ENCODE results near the gene ABAT. TPM values are rescaled to one million over a fixed set of nuclear protein-coding genes. Genes with fewer than 3 reads are reported as not detected.

ABAT gene
- total RNA-seq, 1 experiment from 2014 or later: 7.3 TPM

DNA sequence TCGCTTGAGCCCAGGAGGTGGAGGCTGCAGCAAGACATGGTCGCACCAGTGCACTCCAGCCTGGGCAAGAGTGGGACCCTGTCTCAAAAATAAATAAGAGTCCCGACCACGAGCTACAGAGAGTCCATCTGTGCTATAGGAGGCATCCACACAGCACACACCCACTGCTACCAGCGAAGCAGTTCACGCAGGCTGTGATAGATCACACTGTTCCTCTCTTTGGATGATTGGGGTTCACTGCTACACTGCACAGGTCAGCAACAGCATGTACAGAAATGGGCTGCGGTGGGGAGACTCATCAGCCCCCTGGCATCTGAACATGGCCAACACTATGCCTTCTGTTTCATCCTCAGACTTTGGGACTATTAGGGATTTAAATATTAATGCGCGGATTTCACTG lies 157.0 kb downstream of the ABAT start:
- H4K91ac ChIP-seq (ENCODE audit: insufficient read length, low read depth, low read length): no peak overlapping the region
- H3K18ac ChIP-seq (ENCODE audit: insufficient read length, low read depth, low read length): peak overlapping the region; percentile 44
- DNase-seq: no peak
- H4K5ac ChIP-seq (ENCODE audit: insufficient read length, low read depth, low read length): no peak overlapping the region
- H4K8ac ChIP-seq (replicated peaks; ENCODE audit: insufficient read length, low read depth, low read length): no peak overlapping the region
- no peaks in the 10 kb centered on the region for H4K20me1 ChIP-seq (ENCODE audit: control insufficient read depth, insufficient read depth, insufficient read length)
- H3T11ph ChIP-seq (ENCODE audit: low read length): no peak overlapping the region
- H3K4me3 Mint-ChIP-seq: peak overlapping the region; percentile 46 to 67; a peak in 4 of 5 replicates
- H3K36me3 Mint-ChIP-seq (ENCODE audit: insufficient read depth in 1 of 3, low read depth in 3 of 3): peaks cover 19 to 44% (median 32%) of the 10 kb centered on the region in 3 experiments
- no peak overlapping the region for H2BK120ac ChIP-seq (ENCODE audit: low read depth, low read length, poor library complexity, severe bottlenecking)
- H3K14ac ChIP-seq (ENCODE audit: insufficient read depth, low read length): peak overlapping the region; percentile 15; the same call in 1 of the 2 replicates
- H3K9ac ChIP-seq (ENCODE audit: extremely low read depth, insufficient read length, low read length): peak overlapping the region; percentile 18
- H3K4me1 ChIP-seq (ENCODE audit: insufficient read depth, low read length): peaks cover 17% of the 10 kb centered on the region
- no peak overlapping the region for H2BK15ac ChIP-seq (ENCODE audit: low read depth, low read length)
- TF ChIP-seq, protein P1, sequence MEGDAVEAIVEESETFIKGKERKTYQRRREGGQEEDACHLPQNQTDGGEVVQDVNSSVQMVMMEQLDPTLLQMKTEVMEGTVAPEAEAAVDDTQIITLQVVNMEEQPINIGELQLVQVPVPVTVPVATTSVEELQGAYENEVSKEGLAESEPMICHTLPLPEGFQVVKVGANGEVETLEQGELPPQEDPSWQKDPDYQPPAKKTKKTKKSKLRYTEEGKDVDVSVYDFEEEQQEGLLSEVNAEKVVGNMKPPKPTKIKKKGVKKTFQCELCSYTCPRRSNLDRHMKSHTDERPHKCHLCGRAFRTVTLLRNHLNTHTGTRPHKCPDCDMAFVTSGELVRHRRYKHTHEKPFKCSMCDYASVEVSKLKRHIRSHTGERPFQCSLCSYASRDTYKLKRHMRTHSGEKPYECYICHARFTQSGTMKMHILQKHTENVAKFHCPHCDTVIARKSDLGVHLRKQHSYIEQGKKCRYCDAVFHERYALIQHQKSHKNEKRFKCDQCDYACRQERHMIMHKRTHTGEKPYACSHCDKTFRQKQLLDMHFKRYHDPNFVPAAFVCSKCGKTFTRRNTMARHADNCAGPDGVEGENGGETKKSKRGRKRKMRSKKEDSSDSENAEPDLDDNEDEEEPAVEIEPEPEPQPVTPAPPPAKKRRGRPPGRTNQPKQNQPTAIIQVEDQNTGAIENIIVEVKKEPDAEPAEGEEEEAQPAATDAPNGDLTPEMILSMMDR (conservative IDR thresholded peaks at IDR 0.05): no peak
- H3K27me3 Mint-ChIP-seq (ENCODE audit: low read depth): no peaks in the 10 kb centered on the region
- H2AFZ ChIP-seq (ENCODE audit: low read length): no peak overlapping the region
- no peaks in the 10 kb centered on the region for H3K79me1 ChIP-seq (ENCODE audit: insufficient read depth, low read depth, low read length, poor library complexity, severe bottlenecking)
- peak overlapping the region; percentile 88 for H3K27ac ChIP-seq (ENCODE audit: insufficient read length, low read depth, low read length)
- H3K79me2 ChIP-seq (ENCODE audit: insufficient read depth, low read length): no peaks in the 10 kb centered on the region
- no peaks in the 10 kb centered on the region for H3K9me3 Mint-ChIP-seq
- H3K4me1 Mint-ChIP-seq: peaks cover 57 to 59% of the 10 kb centered on the region in 2 experiments
- WGBS (ENCODE audit: extremely low coverage, insufficient read length, low lambda C conversion rate): no CpG with 5 or more reads among the region's 9 CpGs
- H2BK20ac ChIP-seq (ENCODE audit: low read depth, low read length, poor library complexity, severe bottlenecking): no peak overlapping the region
- H3K27ac Mint-ChIP-seq: peak overlapping the region; percentile 99 to 100 (median 99)
- no peak overlapping the region for H2BK5ac ChIP-seq (ENCODE audit: insufficient read length, low read length)
- H3K4ac ChIP-seq (ENCODE audit: low read depth, low read length): no peak overlapping the region
- no peak overlapping the region for H2BK12ac ChIP-seq (ENCODE audit: insufficient read length, low read depth, low read length)
- H3K27me3 ChIP-seq (ENCODE audit: insufficient read depth, low read length): no peaks in the 10 kb centered on the region
- H3K9me3 ChIP-seq (ENCODE audit: control insufficient read depth, low read depth, low read length): no peaks in the 10 kb centered on the region
- H3K56ac ChIP-seq (ENCODE audit: insufficient read length, low read depth, low read length): no peak overlapping the region
- H3K23ac ChIP-seq (ENCODE audit: insufficient read length, low read depth, low read length): no peak overlapping the region
- peak overlapping the region; percentile 23 for H3K4me2 ChIP-seq (ENCODE audit: insufficient read depth, insufficient read length, low read length)
- H2AK5ac ChIP-seq (ENCODE audit: insufficient read length, low read length): no peak overlapping the region
- no peaks in the 10 kb centered on the region for H3K23me2 ChIP-seq (ENCODE audit: insufficient read length, low read depth, low read length, poor library complexity, severe bottlenecking)
